Upper lobe of left lung (tissue), 6 donors: ENCODE results near the gene PHF21B. TPM values are rescaled to one million over a fixed set of nuclear protein-coding genes. Genes with fewer than 3 reads are reported as not detected.

Experiments
- ATAC-seq, 2 donors: fragments of 200-7000 bp; cut with Tn5 transposase; one replicate each; pipeline ENCODE4 v1.9.1; 2022; ENCODE audit warnings: mild to moderate bottlenecking in 2 of 2, moderate library complexity in 2 of 2; ENCODE audit not compliant: low FRiP score in 2 of 2
- DNase-seq, 2 donors: peaks; one replicate each; pipeline ENCODE4 v3.0.0-alpha.2; 2019 to 2020
- H3K27ac ChIP-seq, 4 donors: fragments of 200-600 bp; sonication (generic); one replicate each; pipeline ENCODE4 v1.5.1; 2016 to 2019
- H3K27me3 ChIP-seq, 4 donors: fragments of 200-600 bp; sonication (generic); one replicate each; pipeline ENCODE4 v1.5.1; 2017 to 2019
- H3K36me3 ChIP-seq, 4 donors: fragments of 200-600 bp; sonication (generic); one replicate each; pipeline ENCODE4 v1.5.1; 2016 to 2019
- H3K4me1 ChIP-seq, 4 donors: fragments of 200-600 bp; sonication (generic); one replicate each; pipeline ENCODE4 v1.5.1; 2018 to 2019
- H3K4me3 ChIP-seq, 4 donors: fragments of 200-600 bp; sonication (generic); one replicate each; pipeline ENCODE4 v1.5.1; 2017 to 2019; ENCODE audit warnings: mild to moderate bottlenecking in 2 of 4, moderate library complexity in 1 of 4
- H3K9me3 ChIP-seq, 4 donors: fragments of 200-600 bp; sonication (generic); one replicate each; pipeline ENCODE4 v1.5.1; 2018 to 2019
- CTCF ChIP-seq, 6 experiments: fragments of 450-650 bp in 4 of 6; fragments of 200-600 bp in 2 of 6; sonication (generic) in 2 of 6; IDR thresholded peaks; one replicate each; pipeline ENCODE4 v1.5.1; 2016 to 2019; ENCODE audit warnings: antibody characterized with exemption in 6 of 6
- EP300 ChIP-seq, 4 donors: sonication (generic); formaldehyde crosslinking; IDR thresholded peaks; one replicate each; pipeline ENCODE4 v1.5.1; 2017; ENCODE audit warnings: antibody characterized with exemption in 4 of 4, control low read depth in 2 of 4
- POLR2A ChIP-seq, 4 donors: fragments of 450-650 bp; IDR thresholded peaks; one replicate each; pipeline ENCODE4 v1.5.1; 2016 to 2017; ENCODE audit warnings: antibody characterized with exemption in 4 of 4, mild to moderate bottlenecking in 2 of 4
- POLR2AphosphoS5 ChIP-seq, 2 donors: sonication (generic); formaldehyde crosslinking; IDR thresholded peaks; one replicate each; pipeline ENCODE4 v1.5.1; 2017; ENCODE audit warnings: antibody characterized with exemption in 2 of 2
- WGBS, 2 donors: methylation state at CpG; one replicate each; pipeline ENCODE4 v1.1.5; 2017 to 2018; 5-methylcytosine and 5-hydroxymethylcytosine counted together
- total RNA-seq, 6 donors: library from RNA; depleted of rRNA in 4 of 6; stranded (reverse); fragments of >200 nt in 4 of 6; gene quantifications; one replicate each; pipeline versions ENCODE4 v1.1.0 to v1.2.1, GENCODE V29; 2016 to 2021
- donor health status: DM: no; HTN: no; CAD: no; lungs with moderate emphysema.
- donor health status: DM: no; HTN: yes; CAD: no; lungs with severe emphysema.

The PHF21B gene
- total RNA-seq, 6 donors from 2014 or later: 0.06 to 0.24 TPM; not detected in 4

- no peaks in the 10 kb centered on the region for H3K36me3 ChIP-seq
- 89 to 91% methylated on average over 4 of the region's 4 CpGs for WGBS, 2 donors
- ATAC-seq (no peak), DNase-seq (no peak)
- H3K4me3 ChIP-seq: no peak overlapping the region
- no peaks in the 10 kb centered on the region for H3K9me3 ChIP-seq
- H3K27me3 ChIP-seq: no peaks in the 10 kb centered on the region
- H3K27ac ChIP-seq: no peak overlapping the region
- H3K4me1 ChIP-seq: no peaks in the 10 kb centered on the region
- TF ChIP-seq POLR2A (IDR thresholded peaks at IDR 0.05) (no peak), CTCF (IDR thresholded peaks at IDR 0.05) (no peak), EP300 (IDR thresholded peaks at IDR 0.05) (no peak), POLR2AphosphoS5 (IDR thresholded peaks at IDR 0.05) (no peak)
These were observed 25.8 kb downstream of the PHF21B start for GRCh38 chr22:44983878-44984482.

- no peak for ATAC-seq
- 77 to 82% methylated on average over 9 of the region's 9 CpGs for WGBS, 2 donors
These were observed 27.4 kb downstream of the PHF21B start for GRCh38 chr22:44982445-44982844.

GRCh38 chr22:44981857-44982256 lies 27.9 kb downstream of the PHF21B start:
- ATAC-seq (no peak), DNase-seq (no peak)
- no peaks in the 10 kb centered on the region for H3K9me3 ChIP-seq
- TF ChIP-seq POLR2A (IDR thresholded peaks at IDR 0.05): no peak
- no peak for TF ChIP-seq CTCF (IDR thresholded peaks at IDR 0.05)
- TF ChIP-seq EP300 (IDR thresholded peaks at IDR 0.05): no peak
- TF ChIP-seq POLR2AphosphoS5 (IDR thresholded peaks at IDR 0.05): no peak
- H3K36me3 ChIP-seq: no peaks in the 10 kb centered on the region
- 67 to 78% methylated on average over 7 to 11 of the region's 11 CpGs for WGBS, 2 donors
- no peaks in the 10 kb centered on the region for H3K4me1 ChIP-seq
- no peak overlapping the region for H3K4me3 ChIP-seq
- H3K27ac ChIP-seq: no peak overlapping the region
- H3K27me3 ChIP-seq: no peaks in the 10 kb centered on the region

More at GRCh38 chr22:44982445-44982844, 27.4 kb downstream of the PHF21B start:
- Histone ChIP-seq H3K9me3 (no peaks in the 10 kb centered on the region), H3K27me3 (no peaks in the 10 kb centered on the region), H3K36me3 (no peaks in the 10 kb centered on the region), H3K27ac (no peak overlapping the region), H3K4me3 (no peak overlapping the region), H3K4me1 (no peaks in the 10 kb centered on the region)
- no peak for DNase-seq
- no peak for TF ChIP-seq POLR2A (IDR thresholded peaks at IDR 0.05)
- no peak for TF ChIP-seq POLR2AphosphoS5 (IDR thresholded peaks at IDR 0.05)
- TF ChIP-seq EP300 (IDR thresholded peaks at IDR 0.05): no peak
- no peak for TF ChIP-seq CTCF (IDR thresholded peaks at IDR 0.05)

- Histone ChIP-seq H3K4me1 (no peaks in the 10 kb centered on the region), H3K9me3 (no peaks in the 10 kb centered on the region), H3K27me3 (no peaks in the 10 kb centered on the region), H3K36me3 (no peaks in the 10 kb centered on the region), H3K4me3 (no peak overlapping the region), H3K27ac (no peak overlapping the region)
- TF ChIP-seq POLR2AphosphoS5 (IDR thresholded peaks at IDR 0.05): no peak
- DNase-seq (no peak), ATAC-seq (no peak)
- 66 to 81% methylated on average over 5 to 6 of the region's 6 CpGs for WGBS, 2 donors
These were observed 30.7 kb downstream of the PHF21B start for GRCh38 chr22:44979154-44979553.

GRCh38 chr22:44975427-44976262 lies 34.2 kb downstream of the PHF21B start:
- Histone ChIP-seq H3K36me3 (no peaks in the 10 kb centered on the region), H3K27me3 (no peaks in the 10 kb centered on the region), H3K4me3 (no peak overlapping the region), H3K27ac (no peak overlapping the region), H3K4me1 (no peaks in the 10 kb centered on the region), H3K9me3 (no peaks in the 10 kb centered on the region)
- TF ChIP-seq POLR2AphosphoS5 (IDR thresholded peaks at IDR 0.05) (no peak), CTCF (IDR thresholded peaks at IDR 0.05) (peak in 5 of 6 experiments; percentile 32 to 72 (median 64))
- 40 to 43% methylated on average over 12 to 22 of the region's 22 CpGs for WGBS, 2 donors
- DNase-seq (peak in 1 of 2 donors; percentile 77), ATAC-seq (peak; percentile 84 to 88)
